ENCODE results near the gene AGK.

- TF ChIP-seq CTCF (IDR thresholded peaks at IDR 0.05; ENCODE audit: low read depth, low read length) (no peak), EZH2phosphoT487 (IDR thresholded peaks at IDR 0.05; ENCODE audit: low read depth) (no peak)
Measured at GRCh38 chr7:141646826-141647480, 95.7 kb downstream of the AGK start.

Measured in OCI-LY3 (cell line).